ENCODE results near the gene GLA. TPM values are rescaled to one million over a fixed set of nuclear protein-coding genes. Genes with fewer than 3 reads are reported as not detected.

GLA gene
- total RNA-seq, 1 donor from 2014 or later = 16.9 TPM

- peak; percentile 97 for ATAC-seq
Observed at GRCh38 chrX:101348452-101349192, 59.1 kb downstream of the GLA start, which contains the start of gene TIMM8A. TIMM8A (minus strand) TSS chrX:101348742; CDS start chrX:101348664, 78 bp downstream.

GRCh38 chrX:101347859-101348451, 59.8 kb downstream of the GLA start:
- ATAC-seq = peak; percentile 27

Other genes with a start within 250 kb of the GLA start
- 0.04 TPM for gene DRP2, start 188.1 kb downstream of the GLA start, total RNA-seq
- gene TAF7L, start 116.6 kb downstream of the GLA start, total RNA-seq = 0.12 TPM
- gene TIMM8A, start 59.2 kb downstream of the GLA start, total RNA-seq = 14.2 TPM
- 1.0 TPM for gene BTK, start 21.7 kb downstream of the GLA start, total RNA-seq
- 361 TPM for gene RPL36A, start 16.9 kb downstream of the GLA start, total RNA-seq
- 31.5 TPM for gene HNRNPH2, start 297 bp upstream of the GLA start, total RNA-seq
- gene ARMCX4, start 77.5 kb upstream of the GLA start, total RNA-seq = 3.1 TPM
- 3.0 TPM for gene ARMCX1, start 142.6 kb upstream of the GLA start, total RNA-seq
- gene ARMCX6, start 210.1 kb upstream of the GLA start, total RNA-seq = 27.9 TPM
- gene ARMCX3, start 215.2 kb upstream of the GLA start, total RNA-seq = 5.4 TPM

Data from esophagus mucosa (tissue), 1 donor.